ENCODE measurements around the gene ASIC3.
"Not testable (repeated sequence)": the region's sequence is repeated elsewhere in the genome, so short reads cannot be mapped to it uniquely, and the experiment has no call there.

Gene ASIC3

DNA sequence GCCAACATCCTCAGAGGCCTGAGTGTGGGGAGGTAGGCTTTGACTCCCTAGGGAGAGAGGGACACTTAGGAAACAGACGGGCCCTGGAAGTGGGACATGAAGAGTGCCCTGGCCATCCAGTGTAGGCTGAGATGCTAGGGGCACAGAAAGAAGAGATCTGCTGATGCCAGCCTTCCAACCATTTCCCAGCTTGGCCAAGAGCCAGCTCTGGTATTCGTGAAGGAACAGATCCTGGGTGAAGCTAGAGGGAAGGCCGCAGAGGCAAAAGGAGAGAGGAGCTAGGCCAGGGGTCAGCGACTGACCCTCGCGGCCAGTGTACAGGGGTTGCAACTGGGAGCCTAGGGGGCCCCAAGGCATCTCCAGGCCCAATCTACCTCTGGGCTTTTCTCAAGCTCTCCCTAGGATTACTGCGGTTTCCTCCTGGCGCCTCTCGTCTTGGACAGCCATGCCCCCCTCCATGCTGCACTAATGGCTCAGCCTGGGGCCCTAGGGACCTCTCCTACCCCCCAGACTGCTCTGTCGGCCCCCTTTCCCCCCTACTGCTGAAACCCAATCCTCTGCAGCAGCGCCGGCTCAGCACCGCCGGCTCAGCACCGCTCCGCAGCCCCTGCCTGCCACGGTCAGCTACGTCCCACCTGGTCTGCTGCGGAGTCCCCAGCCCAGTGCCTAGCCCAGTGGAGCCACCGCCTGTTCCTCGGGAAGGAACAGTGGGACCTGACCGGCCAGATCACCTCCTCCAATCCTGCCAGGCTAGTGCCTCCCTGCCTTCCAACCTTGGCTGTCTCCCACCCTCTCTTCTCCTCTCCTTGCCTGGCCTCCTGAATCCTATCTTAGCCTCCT lies at the start of gene ASIC3:
Gene ASIC3, plus strand, starts transcription at position 556 of the 840 bp plus-strand sequence. CDS start 355 bp downstream, outside the sequence.
- no peak for DNase-seq

- no peak for DNase-seq
Observed at GRCh38 chr7:150999001-150999400, 49.3 kb upstream of the ASIC3 start.

DNA sequence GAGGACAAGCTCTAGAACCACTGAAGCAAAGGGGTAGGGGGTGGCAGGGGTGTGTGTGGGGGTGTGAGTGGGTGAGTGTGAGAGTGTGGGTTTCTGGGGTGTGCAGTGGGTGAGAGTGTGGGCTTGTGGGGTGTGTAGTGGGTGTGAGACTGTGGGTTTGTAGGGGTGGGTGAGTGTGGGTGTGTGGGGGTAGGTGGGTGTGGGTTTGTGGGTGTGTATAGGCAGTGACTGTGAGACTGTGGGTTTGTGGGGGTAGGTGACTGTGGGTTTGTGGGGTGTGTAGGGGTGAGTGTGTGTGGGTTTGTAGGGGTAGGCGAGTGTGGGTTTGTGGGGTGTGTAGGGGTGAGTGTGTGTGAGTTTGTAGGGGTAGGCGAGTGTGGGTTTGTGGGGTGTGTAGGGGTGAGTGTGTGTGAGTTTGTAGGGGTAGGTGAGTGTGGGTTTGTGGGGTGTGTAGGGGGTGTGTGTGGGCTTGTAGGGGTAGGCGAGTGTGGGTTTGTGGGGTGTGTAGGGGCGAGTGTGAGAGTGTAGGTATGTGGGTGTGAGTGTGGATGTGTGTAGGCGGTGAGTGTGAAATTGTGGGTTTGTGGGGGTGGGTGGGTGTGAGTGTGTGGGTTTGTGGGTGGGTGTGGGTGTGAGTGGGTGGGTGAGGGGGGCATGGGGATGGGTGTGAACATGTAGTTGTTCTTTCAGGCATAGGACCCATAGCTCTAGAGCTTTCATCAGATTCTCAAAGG lies 48.7 kb upstream of the ASIC3 start:
- DNase-seq, result no peak

DNA sequence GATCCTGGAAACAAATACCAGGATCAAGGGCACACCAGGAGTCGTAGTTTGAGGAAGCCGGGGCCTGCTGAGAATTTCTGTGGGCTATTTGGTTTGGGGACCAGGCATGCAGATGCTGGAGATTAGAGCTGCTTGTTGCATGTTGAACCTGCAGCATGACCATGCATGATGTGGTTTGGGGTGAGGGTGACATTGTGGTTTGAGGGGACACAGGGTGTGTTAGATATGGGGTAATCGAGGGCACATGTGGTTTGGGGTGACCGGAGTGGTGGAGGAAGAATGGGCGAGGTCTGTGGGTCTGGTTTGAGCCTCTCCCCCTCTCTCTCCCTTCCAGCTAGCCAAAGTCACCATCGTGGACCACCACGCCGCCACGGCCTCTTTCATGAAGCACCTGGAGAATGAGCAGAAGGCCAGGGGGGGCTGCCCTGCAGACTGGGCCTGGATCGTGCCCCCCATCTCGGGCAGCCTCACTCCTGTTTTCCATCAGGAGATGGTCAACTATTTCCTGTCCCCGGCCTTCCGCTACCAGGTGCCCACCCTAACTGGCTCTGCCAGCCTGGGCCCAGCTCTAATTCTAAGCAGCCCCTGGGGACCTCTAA lies 47.3 kb upstream of the ASIC3 start:
- DNase-seq, result no peak

GRCh38 chr7:151001546-151001945 lies 46.8 kb upstream of the ASIC3 start:
- DNase-seq, result no peak

- no peak for DNase-seq
Observed at GRCh38 chr7:151003572-151003971, 44.8 kb upstream of the ASIC3 start.

GRCh38 chr7:151005566-151005965 lies 42.8 kb upstream of the ASIC3 start:
- DNase-seq, result no peak

DNA sequence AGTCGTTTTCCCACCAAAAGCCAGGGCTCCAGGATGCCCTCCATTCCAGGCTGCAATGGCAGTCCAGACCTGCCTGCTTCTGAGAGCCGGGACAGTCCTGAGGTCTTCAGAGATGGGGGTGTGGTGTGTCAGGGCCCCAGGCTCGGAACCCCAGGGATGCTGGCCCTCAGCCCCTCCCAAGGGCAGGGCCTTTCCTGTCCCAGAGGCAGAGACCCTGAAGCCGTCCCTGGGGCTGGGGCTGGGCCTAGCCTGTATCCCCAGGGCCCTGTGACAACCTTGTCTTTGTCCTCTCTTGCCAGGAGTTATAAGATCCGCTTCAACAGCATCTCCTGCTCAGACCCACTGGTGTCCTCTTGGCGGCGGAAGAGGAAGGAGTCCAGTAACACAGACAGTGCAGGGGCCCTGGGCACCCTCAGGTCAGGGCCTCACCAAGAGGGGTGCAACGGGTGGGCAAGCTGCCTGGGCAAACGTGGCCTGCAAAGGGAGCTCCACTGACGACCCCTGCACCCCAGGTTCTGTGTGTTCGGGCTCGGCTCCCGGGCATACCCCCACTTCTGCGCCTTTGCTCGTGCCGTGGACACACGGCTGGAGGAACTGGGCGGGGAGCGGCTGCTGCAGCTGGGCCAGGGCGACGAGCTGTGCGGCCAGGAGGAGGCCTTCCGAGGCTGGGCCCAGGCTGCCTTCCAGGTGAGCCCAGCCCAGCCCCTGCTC lies 41.6 kb upstream of the ASIC3 start:
- DNase-seq, result no peak

GRCh38 chr7:151007469-151007898 lies 40.8 kb upstream of the ASIC3 start:
- DNase-seq, result peak; percentile 56

DNA sequence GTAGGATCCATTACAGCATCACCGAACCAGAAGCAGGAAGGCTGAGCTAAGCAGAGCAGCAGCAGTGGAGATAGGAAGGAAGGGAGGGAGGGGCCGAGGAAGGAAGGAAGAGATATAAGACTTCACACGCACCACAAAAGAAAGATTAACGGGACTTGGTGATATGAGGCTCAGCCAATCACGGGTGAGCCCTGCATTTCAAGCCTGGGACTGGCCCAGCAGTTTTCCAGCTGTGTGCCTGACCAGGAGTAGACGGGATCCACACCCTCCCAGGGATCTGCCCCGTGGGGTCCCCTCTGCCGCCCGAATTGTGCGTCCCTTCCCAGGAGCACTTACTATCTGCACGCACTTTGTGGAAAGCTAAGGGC lies 40.2 kb upstream of the ASIC3 start:
- peak; percentile 76 for DNase-seq

DNA sequence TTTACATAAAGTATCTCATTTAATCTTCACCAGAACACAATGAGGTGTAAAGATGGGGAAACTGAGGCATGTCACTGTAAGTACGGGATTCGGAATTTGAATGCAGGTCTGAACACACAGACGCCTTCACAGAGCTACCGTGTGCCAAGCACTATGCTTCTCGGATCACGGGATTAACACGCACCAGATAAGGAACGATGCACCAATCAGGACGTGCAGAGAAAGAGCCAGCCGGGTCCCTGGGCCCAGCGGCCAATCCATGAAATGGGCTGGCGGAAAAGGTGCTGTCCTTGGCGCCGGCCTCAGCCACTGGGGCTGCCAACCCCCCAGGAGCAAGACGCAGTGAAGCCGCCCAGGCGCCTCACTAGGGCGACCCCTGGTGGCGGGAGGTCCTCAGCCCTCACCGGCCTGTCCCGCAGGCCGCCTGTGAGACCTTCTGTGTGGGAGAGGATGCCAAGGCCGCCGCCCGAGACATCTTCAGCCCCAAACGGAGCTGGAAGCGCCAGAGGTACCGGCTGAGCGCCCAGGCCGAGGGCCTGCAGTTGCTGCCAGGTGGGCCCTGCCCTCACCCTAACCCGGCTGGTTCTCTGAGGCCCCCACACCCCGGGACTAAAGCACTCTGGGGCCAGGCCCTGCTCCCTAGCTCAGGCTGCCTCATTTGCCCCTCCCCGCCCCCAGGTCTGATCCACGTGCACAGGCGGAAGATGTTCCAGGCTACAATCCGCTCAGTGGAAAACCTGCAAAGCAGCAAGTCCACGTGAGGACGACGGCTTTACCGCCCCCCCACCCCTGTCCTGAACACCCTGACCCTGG lies 39.6 kb upstream of the ASIC3 start:
- DNase-seq, result no peak

- no peak for DNase-seq
Observed at GRCh38 chr7:151009327-151010036, 38.8 kb upstream of the ASIC3 start.

GRCh38 chr7:151010037-151010306 lies 38.4 kb upstream of the ASIC3 start:
- DNase-seq, result no peak

DNA sequence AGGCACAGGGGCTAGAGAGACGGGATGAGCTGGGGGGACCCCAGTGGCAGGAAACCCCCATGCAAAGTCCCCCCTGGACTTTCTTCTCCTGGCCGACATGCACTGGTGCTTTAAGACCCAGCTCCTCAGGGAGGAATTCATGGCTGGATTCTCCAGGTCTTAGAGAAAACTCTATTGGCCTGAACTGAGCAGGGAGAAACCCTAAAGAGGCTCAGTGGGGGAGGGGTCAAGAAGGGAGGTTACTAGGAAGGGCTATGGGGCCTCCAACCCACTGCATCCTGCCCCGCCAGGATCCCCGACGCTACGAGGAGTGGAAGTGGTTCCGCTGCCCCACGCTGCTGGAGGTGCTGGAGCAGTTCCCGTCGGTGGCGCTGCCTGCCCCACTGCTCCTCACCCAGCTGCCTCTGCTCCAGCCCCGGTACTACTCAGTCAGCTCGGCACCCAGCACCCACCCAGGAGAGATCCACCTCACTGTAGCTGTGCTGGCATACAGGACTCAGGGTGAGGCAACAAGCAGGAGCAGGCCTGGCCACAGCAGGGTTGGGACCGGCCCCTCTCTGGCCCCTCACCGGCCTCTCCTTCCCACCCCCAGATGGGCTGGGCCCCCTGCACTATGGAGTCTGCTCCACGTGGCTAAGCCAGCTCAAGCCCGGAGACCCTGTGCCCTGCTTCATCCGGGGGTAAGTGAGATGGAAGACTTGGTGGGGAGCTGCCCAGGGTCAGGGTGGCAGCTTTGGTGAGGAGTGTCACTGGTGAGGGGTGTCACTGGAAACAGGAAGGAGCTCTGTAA lies 37.8 kb upstream of the ASIC3 start:
- DNase-seq, result peak; percentile 10

DNA sequence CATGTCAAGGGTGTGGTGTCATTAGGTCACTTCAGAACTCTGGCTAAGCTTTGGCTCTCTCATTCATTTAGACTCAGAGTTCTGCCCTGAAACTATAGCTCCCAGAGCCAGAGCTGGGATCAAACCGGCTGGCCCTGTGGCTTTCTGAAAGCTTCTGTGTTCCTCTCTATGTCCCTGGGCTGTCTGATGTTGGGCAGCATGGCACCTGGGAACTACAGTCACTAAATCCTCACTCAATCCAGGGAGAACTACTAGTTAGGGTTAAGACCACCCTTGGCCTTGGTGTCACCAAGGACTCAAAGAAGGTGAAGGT lies 37.3 kb upstream of the ASIC3 start:
- DNase-seq, result no peak

DNA sequence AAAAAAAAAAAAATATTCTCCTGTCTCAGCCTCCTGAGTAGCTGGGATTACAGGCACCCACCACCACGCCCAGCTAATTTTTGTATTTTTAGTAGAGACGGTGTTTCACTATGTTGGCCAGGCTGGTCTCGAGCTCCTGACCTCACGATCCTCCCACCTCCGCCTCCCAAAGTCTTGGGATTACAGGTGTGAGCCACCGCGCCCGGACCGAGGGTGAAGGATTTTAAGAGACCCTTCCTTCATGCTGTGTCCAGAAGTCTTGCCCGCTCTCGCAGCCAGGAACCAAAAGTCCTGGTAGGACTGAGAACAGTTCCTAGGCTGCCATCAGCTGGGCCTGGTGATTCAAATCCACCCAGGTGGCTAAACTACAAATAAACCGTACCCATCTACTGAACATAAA lies 36.7 kb upstream of the ASIC3 start:
- DNase-seq, result not testable (repeated sequence)

DNA sequence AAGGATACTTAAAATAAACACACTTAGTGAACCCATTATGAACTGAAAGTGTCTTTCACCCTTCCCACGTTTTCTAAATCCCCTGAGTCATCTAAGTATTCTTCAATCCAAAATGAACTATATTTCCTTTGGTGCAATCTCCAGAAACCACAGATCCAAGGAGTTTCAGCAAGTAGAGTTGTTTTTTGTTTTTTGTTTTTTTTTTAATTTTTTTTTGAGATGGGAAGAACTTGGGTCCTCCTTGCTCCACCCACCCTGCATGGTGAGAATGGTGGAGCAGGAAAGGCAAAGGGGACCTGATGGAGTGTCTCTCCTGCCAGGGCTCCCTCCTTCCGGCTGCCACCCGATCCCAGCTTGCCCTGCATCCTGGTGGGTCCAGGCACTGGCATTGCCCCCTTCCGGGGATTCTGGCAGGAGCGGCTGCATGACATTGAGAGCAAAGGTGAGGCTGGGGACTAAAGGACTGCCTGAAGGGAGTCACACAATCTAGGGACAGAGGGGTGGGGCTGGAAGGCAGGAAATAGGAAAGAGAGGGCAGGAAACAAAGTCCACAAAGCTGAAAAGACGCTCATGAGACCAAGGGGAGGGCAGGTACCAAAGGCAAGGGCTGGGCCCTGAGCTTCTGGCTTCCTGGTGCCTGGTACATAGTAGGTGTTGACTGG lies 36.2 kb upstream of the ASIC3 start:
- no peak for DNase-seq

GRCh38 chr7:151012911-151013347 lies 35.4 kb upstream of the ASIC3 start:
- no peak for DNase-seq

GRCh38 chr7:151013356-151013732 lies 35.0 kb upstream of the ASIC3 start:
- no peak for DNase-seq

DNA sequence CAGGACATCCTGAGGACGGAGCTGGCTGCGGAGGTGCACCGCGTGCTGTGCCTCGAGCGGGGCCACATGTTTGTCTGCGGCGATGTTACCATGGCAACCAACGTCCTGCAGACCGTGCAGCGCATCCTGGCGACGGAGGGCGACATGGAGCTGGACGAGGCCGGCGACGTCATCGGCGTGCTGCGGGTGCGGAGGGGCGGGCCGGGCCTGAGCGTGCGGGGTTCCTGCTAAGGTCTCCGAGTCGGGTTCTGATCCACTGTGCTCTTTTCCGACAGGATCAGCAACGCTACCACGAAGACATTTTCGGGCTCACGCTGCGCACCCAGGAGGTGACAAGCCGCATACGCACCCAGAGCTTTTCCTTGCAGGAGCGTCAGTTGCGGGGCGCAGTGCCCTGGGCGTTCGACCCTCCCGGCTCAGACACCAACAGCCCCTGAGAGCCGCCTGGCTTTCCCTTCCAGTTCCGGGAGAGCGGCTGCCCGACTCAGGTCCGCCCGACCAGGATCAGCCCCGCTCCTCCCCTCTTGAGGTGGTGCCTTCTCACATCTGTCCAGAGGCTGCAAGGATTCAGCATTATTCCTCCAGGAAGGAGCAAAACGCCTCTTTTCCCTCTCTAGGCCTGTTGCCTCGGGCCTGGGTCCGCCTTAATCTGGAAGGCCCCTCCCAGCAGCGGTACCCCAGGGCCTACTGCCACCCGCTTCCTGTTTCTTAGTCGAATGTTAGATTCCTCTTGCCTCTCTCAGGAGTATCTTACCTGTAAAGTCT lies 34.4 kb upstream of the ASIC3 start:
- no peak for DNase-seq
